Measurements from ENCODE around the gene GPER1.

- TF ChIP-seq POLR2A (IDR thresholded peaks at IDR 0.05), result no peak
- no peak for TF ChIP-seq CTCF (IDR thresholded peaks at IDR 0.05)
These were observed 49.1 kb downstream of the GPER1 start for GRCh38 chr7:1136841-1137516.

Data from adrenal gland (tissue), 5 donors.